NB4 (cell line): Measurements from ENCODE around the gene PDE4B.

Source experiments
- DNase-seq: peaks from one replicate; pipeline ENCODE4 v3.0.0; 2010; ENCODE audit warnings: low read depth
- H3K4me3 ChIP-seq: one replicate; pipeline ENCODE4 v1.5.1; 2011; ENCODE audit warnings: mild to moderate bottlenecking, low read depth, low read length, moderate library complexity
- MAX ChIP-seq: IDR thresholded peaks from 2 replicates; pipeline ENCODE4 v1.6.1; 2011; ENCODE audit warnings: low read depth, low read length
- MYC ChIP-seq: IDR thresholded peaks from 2 replicates; pipeline ENCODE4 v1.6.1; 2011; ENCODE audit warnings: low read depth, low read length
- POLR2A ChIP-seq: IDR thresholded peaks from 2 replicates; pipeline ENCODE4 v1.6.1; 2011; ENCODE audit warnings: mild to moderate bottlenecking; ENCODE audit not compliant: insufficient read length; ENCODE audit errors: extremely low read depth
- TF ChIP-seq, protein P1 (sequence below): IDR thresholded peaks from one replicate; pipeline ENCODE4 v1.5.1; 2012; ENCODE audit warnings: low read depth, low read length

Gene PDE4B

DNA sequence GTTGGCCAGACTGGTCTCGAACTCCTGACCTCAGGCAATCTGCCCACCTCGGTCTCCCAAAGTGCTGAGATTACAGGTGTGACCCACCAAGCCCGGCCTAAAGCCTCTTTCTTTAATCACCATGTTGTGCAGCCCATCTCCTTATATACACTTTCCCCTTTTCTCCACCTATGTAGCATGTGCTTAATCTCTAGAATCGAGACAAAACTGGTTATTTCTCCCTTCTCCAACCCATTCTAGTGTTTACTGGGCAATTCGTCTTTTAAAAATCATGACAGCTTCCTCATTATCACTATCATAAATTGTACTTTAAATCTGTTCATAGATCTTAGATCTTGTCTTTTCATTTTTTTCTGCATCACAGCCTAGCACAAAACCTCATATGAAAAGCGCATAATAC lies 285.7 kb downstream of the PDE4B start:
- no peak for DNase-seq
- no peak for TF ChIP-seq MYC
- no peak for TF ChIP-seq POLR2A
- no peak overlapping the region for H3K4me3 ChIP-seq

DNA sequence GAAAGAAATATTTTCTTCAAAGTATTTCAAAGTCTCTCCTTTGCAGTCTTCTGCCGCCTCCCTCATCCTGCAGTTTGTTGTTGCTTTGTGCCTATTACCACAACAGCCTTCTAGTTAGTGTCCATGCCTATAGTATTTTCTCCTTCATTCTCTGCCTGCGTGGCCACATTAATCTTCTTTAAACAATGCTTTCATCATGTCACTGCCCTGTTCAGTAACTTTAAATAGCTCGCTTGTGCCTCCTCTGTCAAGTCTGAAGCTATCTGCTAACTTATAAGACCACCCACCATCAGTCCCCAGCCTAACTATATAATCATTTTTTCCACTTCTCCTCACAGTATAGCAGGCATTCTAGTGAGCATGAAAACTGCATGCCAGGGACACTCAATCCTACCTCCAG lies 290.3 kb downstream of the PDE4B start:
- no peak for DNase-seq
- no peak for TF ChIP-seq POLR2A
- TF ChIP-seq, protein P1, sequence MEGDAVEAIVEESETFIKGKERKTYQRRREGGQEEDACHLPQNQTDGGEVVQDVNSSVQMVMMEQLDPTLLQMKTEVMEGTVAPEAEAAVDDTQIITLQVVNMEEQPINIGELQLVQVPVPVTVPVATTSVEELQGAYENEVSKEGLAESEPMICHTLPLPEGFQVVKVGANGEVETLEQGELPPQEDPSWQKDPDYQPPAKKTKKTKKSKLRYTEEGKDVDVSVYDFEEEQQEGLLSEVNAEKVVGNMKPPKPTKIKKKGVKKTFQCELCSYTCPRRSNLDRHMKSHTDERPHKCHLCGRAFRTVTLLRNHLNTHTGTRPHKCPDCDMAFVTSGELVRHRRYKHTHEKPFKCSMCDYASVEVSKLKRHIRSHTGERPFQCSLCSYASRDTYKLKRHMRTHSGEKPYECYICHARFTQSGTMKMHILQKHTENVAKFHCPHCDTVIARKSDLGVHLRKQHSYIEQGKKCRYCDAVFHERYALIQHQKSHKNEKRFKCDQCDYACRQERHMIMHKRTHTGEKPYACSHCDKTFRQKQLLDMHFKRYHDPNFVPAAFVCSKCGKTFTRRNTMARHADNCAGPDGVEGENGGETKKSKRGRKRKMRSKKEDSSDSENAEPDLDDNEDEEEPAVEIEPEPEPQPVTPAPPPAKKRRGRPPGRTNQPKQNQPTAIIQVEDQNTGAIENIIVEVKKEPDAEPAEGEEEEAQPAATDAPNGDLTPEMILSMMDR: no peak
- TF ChIP-seq MYC: no peak
- no peak for TF ChIP-seq MAX
- H3K4me3 ChIP-seq: no peak overlapping the region

- H3K4me3 ChIP-seq: no peak overlapping the region
- DNase-seq: no peak
- TF ChIP-seq MYC: no peak
- TF ChIP-seq MAX: no peak
- TF ChIP-seq POLR2A: no peak
- TF ChIP-seq, protein P1: no peak
Measured at GRCh38 chr1:66084442-66084841, 291.7 kb downstream of the PDE4B start.

DNA sequence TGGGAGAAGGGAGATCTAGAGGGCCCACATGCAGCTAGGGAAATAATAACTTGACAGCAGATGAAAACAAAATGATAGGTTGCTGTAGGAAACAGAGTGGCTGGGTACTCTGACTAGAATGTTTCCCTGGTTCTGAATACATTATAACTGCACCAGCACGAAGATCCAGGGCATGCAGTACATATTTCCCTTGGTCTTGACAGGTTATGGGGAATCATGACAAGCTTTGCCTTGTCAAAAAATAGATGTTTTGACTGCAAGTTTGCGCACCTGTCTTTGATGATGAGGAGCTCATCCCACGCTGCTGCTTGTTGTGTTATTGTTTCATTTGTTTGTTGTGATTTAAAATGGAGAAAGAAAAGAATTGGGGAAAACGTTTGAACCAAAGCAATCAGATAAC lies 292.9 kb downstream of the PDE4B start:
- TF ChIP-seq, protein P1: no peak
- TF ChIP-seq MAX: no peak
- no peak for TF ChIP-seq MYC
- no peak for TF ChIP-seq POLR2A
- no peak for DNase-seq
- no peak overlapping the region for H3K4me3 ChIP-seq

DNA sequence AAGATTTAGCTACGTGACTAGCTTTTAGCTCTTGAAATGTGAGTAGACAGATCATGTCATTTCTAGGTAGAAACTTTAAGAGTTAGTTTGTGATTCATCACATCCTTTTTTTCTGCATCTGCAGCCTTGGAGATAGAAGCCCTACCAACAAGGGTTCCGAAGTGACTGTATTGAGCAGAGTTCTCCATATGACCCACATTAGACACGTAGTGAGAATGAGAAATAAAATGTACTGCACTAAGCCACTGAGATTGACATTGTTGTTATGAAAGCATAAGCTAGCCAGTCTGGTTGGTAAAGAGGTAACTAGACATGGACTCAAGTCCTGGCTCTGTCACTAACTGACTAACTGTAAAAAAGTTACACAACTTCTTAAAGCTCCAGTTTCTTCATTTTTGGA lies 296.1 kb downstream of the PDE4B start:
- TF ChIP-seq MAX (no peak), POLR2A (no peak), MYC (no peak)
- TF ChIP-seq, protein P1: no peak
- no peak overlapping the region for H3K4me3 ChIP-seq

GRCh38 chr1:66090859-66091457 lies 298.3 kb downstream of the PDE4B start:
- H3K4me3 ChIP-seq: no peak overlapping the region
- peak; percentile 22 for DNase-seq
- TF ChIP-seq MAX: no peak
- TF ChIP-seq POLR2A: no peak
- TF ChIP-seq, protein P1: no peak
- no peak for TF ChIP-seq MYC

More for the DNA sequence above, 296.1 kb downstream of the PDE4B start:
- DNase-seq: no peak
